ENCODE measurements around the gene WDR76.
"Not testable (repeated sequence)": the region's sequence is repeated elsewhere in the genome, so short reads cannot be mapped to it uniquely, and the experiment has no call there.

The WDR76 gene

DNA sequence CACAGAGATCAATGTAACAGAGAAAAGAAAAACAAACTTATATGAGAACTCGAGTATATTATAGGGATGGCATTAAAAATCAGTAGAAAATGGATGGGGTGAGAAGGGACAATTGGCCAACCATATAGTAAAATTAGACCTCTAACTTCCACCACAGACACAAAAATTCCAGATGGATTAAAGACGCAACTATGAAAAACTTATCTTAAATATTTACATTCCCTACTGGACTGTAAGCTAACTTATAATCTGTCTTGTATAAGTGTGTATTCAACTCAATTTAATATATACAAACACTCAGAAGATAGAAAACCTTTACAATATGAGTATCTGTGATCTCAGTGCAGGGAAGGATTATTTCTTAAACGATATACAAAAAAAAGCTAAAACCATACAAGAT is 5.3 kb upstream of the WDR76 start:
- Histone ChIP-seq H3K27me3 (ENCODE audit: control insufficient read depth in 2 of 2, insufficient read depth in 2 of 2, low read length in 2 of 2) (no peaks in the 10 kb centered on the region), H3K4me3 (ENCODE audit: low read length in 2 of 2) (no peak overlapping the region), H3K36me3 (ENCODE audit: control insufficient read depth in 2 of 2, insufficient read depth in 2 of 2, low read length in 2 of 2) (peaks cover 9 to 10% of the 10 kb centered on the region in 2 donors), H3K9ac (ENCODE audit: low read depth in 1 of 2, low read length in 2 of 2) (no peak overlapping the region), H3K9me3 (ENCODE audit: control insufficient read depth in 2 of 2, low read length in 2 of 2) (no peaks in the 10 kb centered on the region), H3K4me1 (ENCODE audit: control insufficient read depth in 2 of 2, insufficient read depth in 2 of 2, low read length in 2 of 2) (peaks cover 12 to 18% of the 10 kb centered on the region in 2 donors), H3K27ac (ENCODE audit: low read depth in 2 of 2, low read length in 2 of 2) (no peak overlapping the region)

DNA sequence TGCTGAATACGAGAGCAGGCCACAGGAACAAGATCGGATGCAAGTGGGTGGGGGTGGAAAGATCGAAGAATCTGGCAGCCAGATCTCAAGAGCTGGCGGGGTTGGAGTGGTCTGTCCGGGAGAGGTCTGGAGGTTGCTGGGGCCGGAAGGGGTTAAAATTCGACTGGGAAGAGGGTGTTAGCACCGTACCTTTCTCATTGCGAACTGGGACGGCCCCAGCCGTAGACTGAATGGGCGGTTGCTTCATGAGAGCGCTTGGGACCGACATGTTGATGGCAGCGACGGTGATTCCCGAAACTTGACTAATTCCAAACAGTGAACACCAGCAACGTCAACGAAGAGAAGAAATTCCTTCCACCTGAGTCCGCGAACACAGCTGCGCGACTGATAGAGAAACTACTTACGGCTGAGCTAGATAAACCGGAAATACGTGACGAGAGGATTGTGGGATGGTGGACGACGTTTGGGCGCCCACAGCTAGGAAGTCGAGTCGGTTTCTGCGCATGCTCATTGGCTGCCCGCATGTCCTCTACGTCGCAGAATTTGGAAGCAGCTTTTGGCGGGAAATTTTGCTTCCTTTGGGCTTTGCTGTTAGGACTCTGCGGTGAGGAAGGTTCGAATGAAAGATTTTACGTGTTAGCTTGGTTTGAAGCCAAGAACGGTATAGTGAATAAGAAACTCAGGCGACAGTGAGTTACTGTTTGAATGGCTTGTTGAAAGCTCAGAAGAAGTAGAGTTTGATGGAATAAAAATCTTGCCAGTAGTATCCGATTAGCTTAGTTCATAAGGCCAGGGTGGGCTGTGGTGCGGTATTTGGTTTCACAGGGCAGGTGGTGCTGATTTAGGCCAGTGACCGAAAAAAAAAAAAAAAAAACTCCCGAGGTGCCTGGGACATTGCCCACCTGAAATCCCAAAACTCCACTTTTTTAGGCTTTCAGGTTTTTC is 2.2 kb upstream of the WDR76 start, which contains the start of gene MFAP1:
MFAP1 (minus strand) TSS at position 389 of the 945 bp plus-strand sequence; CDS start at position 268, 121 bp downstream.
- H3K4me1 ChIP-seq (ENCODE audit: control insufficient read depth in 2 of 2, insufficient read depth in 2 of 2, low read length in 2 of 2): peaks cover 12 to 26% of the 10 kb centered on the region in 2 donors
- peak within 1 kb of the TSS; percentile 93 to 94 for H3K27ac ChIP-seq (ENCODE audit: low read depth in 2 of 2, low read length in 2 of 2)

GRCh38 chr15:43825305-43825704 is 1.5 kb upstream of the WDR76 start:
- not testable (repeated sequence) for H3K36me3 ChIP-seq (ENCODE audit: control insufficient read depth in 2 of 2, insufficient read depth in 2 of 2, low read length in 2 of 2); H3K9ac ChIP-seq (ENCODE audit: low read depth in 1 of 2, low read length in 2 of 2); H3K9me3 ChIP-seq (ENCODE audit: control insufficient read depth in 2 of 2, low read length in 2 of 2); H3K27me3 ChIP-seq (ENCODE audit: control insufficient read depth in 2 of 2, insufficient read depth in 2 of 2, low read length in 2 of 2); H3K27ac ChIP-seq (ENCODE audit: low read depth in 2 of 2, low read length in 2 of 2); H3K4me3 ChIP-seq (ENCODE audit: low read length in 2 of 2)
- peaks cover 12 to 26% of the 10 kb centered on the region in 2 donors for H3K4me1 ChIP-seq (ENCODE audit: control insufficient read depth in 2 of 2, insufficient read depth in 2 of 2, low read length in 2 of 2)

More for the DNA sequence above, 2.2 kb upstream of the WDR76 start, which contains the start of gene MFAP1:
- Histone ChIP-seq H3K9me3 (ENCODE audit: control insufficient read depth in 2 of 2, low read length in 2 of 2) (no peaks in the 10 kb centered on the region), H3K36me3 (ENCODE audit: control insufficient read depth in 2 of 2, insufficient read depth in 2 of 2, low read length in 2 of 2) (no peaks in the 10 kb centered on the region), H3K4me3 (ENCODE audit: low read length in 2 of 2) (peak within 1 kb of the TSS; percentile 90 to 100), H3K27me3 (ENCODE audit: control insufficient read depth in 2 of 2, insufficient read depth in 2 of 2, low read length in 2 of 2) (no peaks in the 10 kb centered on the region), H3K9ac (ENCODE audit: low read depth in 1 of 2, low read length in 2 of 2) (peak within 1 kb of the TSS; percentile 98)

DNA sequence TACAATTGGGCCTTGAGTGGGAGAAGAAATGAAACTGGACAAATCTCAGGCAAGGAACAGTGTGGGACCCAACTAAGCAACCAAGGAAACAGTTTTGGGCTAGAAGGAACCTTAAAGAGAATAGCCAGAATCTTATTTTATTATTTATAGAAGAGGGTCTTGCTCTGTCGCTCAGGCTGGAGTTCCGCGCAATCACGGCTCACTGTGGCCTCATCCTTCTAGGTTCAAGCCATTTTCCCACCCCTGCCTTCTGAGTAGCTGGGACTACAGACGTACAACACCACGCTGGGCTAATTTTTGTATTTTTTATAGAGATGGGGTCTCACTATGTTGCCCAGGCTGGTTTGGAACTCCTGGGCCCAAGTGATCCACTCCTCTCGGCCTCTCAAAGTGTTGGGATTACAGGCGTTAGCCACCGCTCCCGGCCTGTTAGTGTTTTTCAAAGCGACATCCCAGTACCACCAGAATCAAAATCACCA is 734 bp upstream of the WDR76 start:
- H3K4me1 ChIP-seq (ENCODE audit: control insufficient read depth in 2 of 2, insufficient read depth in 2 of 2, low read length in 2 of 2): peaks cover 12 to 26% of the 10 kb centered on the region in 2 donors
- peak overlapping the region in 1 of 2 donors; percentile 67 for H3K27ac ChIP-seq (ENCODE audit: low read depth in 2 of 2, low read length in 2 of 2)
- no peaks in the 10 kb centered on the region for H3K27me3 ChIP-seq (ENCODE audit: control insufficient read depth in 2 of 2, insufficient read depth in 2 of 2, low read length in 2 of 2)

GRCh38 chr15:43828061-43828657 is 1.4 kb downstream of the WDR76 start:
- no peak overlapping the region for H3K9ac ChIP-seq (ENCODE audit: low read depth in 1 of 2, low read length in 2 of 2)
- H3K27ac ChIP-seq (ENCODE audit: low read depth in 2 of 2, low read length in 2 of 2): no peak overlapping the region
- peak overlapping the region; percentile 16 to 82 for H3K4me3 ChIP-seq (ENCODE audit: low read length in 2 of 2)
- H3K4me1 ChIP-seq (ENCODE audit: control insufficient read depth in 2 of 2, insufficient read depth in 2 of 2, low read length in 2 of 2): peaks cover 12 to 22% of the 10 kb centered on the region in 2 donors
- no peaks in the 10 kb centered on the region for H3K36me3 ChIP-seq (ENCODE audit: control insufficient read depth in 2 of 2, insufficient read depth in 2 of 2, low read length in 2 of 2)
- no peaks in the 10 kb centered on the region for H3K9me3 ChIP-seq (ENCODE audit: control insufficient read depth in 2 of 2, low read length in 2 of 2)
- H3K27me3 ChIP-seq (ENCODE audit: control insufficient read depth in 2 of 2, insufficient read depth in 2 of 2, low read length in 2 of 2): no peaks in the 10 kb centered on the region

More for the DNA sequence above, 734 bp upstream of the WDR76 start:
- peak overlapping the region; percentile 82 to 83 for H3K4me3 ChIP-seq (ENCODE audit: low read length in 2 of 2)
- no peaks in the 10 kb centered on the region for H3K9me3 ChIP-seq (ENCODE audit: control insufficient read depth in 2 of 2, low read length in 2 of 2)
- H3K9ac ChIP-seq (ENCODE audit: low read depth in 1 of 2, low read length in 2 of 2): peak overlapping the region; percentile 32 to 51
- no peaks in the 10 kb centered on the region for H3K36me3 ChIP-seq (ENCODE audit: control insufficient read depth in 2 of 2, insufficient read depth in 2 of 2, low read length in 2 of 2)

GRCh38 chr15:43829951-43830540 is 3.2 kb downstream of the WDR76 start:
- peaks cover 5 to 13% of the 10 kb centered on the region in 2 donors for H3K4me1 ChIP-seq (ENCODE audit: control insufficient read depth in 2 of 2, insufficient read depth in 2 of 2, low read length in 2 of 2)
- H3K27me3 ChIP-seq (ENCODE audit: control insufficient read depth in 2 of 2, insufficient read depth in 2 of 2, low read length in 2 of 2); H3K27ac ChIP-seq (ENCODE audit: low read depth in 2 of 2, low read length in 2 of 2); H3K36me3 ChIP-seq (ENCODE audit: control insufficient read depth in 2 of 2, insufficient read depth in 2 of 2, low read length in 2 of 2); H3K4me3 ChIP-seq (ENCODE audit: low read length in 2 of 2); H3K9ac ChIP-seq (ENCODE audit: low read depth in 1 of 2, low read length in 2 of 2); H3K9me3 ChIP-seq (ENCODE audit: control insufficient read depth in 2 of 2, low read length in 2 of 2): not testable (repeated sequence)

DNA sequence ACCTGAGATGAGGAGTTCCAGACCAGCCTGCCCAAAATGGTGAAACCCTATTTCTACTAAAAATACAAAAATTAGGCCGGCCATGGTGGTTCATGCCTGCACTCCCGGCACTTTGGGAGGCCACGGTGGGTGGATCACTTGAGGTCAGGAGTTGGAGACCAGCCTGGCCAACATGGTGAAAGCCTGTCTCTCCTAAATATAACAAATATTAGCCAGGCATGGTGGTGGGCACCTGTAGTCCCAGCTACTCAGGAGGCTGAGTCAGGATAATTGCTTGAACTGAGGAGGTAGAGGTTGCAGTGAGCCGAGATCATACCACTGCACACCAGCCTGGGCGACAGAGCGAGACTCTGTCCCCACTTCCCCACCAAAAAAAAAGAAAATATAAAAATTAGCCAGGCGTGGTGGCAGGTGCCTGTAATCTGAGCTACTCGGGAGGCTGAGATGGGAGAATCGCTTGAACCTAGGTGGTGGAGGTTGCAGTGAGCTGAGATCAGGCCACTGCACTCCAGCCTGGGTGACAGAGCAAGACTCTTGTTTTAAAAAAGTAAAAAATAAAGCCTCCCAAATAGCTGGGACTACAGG is 4.0 kb downstream of the WDR76 start:
- H3K4me1 ChIP-seq (ENCODE audit: control insufficient read depth in 2 of 2, insufficient read depth in 2 of 2, low read length in 2 of 2): peaks cover 5 to 13% of the 10 kb centered on the region in 2 donors
- H3K36me3 ChIP-seq (ENCODE audit: control insufficient read depth in 2 of 2, insufficient read depth in 2 of 2, low read length in 2 of 2); H3K9me3 ChIP-seq (ENCODE audit: control insufficient read depth in 2 of 2, low read length in 2 of 2); H3K27ac ChIP-seq (ENCODE audit: low read depth in 2 of 2, low read length in 2 of 2); H3K27me3 ChIP-seq (ENCODE audit: control insufficient read depth in 2 of 2, insufficient read depth in 2 of 2, low read length in 2 of 2); H3K4me3 ChIP-seq (ENCODE audit: low read length in 2 of 2); H3K9ac ChIP-seq (ENCODE audit: low read depth in 1 of 2, low read length in 2 of 2): not testable (repeated sequence)

DNA sequence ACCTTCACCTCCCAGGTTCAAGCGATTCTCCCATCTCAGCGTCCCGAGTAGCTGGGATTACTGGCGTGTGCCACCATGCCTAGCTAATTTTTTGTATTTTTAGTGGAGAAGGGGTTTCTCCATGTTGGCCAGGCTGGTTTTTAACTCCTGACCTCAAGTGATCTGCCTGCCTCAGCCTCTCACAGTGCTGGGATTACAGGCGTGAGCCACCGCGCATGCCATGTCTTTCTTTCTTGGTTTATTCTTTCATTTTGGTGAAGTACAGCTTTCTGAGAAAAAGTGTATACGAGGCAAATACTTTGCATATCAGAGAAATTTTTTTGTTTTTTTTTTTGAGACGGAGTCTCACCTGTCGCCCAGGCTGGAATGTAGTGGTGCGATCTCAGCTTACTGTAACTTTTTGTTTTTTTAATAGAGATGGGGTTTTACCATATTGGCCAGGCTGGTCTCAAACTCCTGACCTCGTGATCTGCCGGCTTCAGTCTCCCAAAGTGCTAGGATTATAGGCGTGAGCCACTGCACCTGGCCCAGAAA is 4.8 kb downstream of the WDR76 start:
- not testable (repeated sequence) for H3K4me3 ChIP-seq (ENCODE audit: low read length in 2 of 2); H3K4me1 ChIP-seq (ENCODE audit: control insufficient read depth in 2 of 2, insufficient read depth in 2 of 2, low read length in 2 of 2); H3K9me3 ChIP-seq (ENCODE audit: control insufficient read depth in 2 of 2, low read length in 2 of 2); H3K9ac ChIP-seq (ENCODE audit: low read depth in 1 of 2, low read length in 2 of 2); H3K36me3 ChIP-seq (ENCODE audit: control insufficient read depth in 2 of 2, insufficient read depth in 2 of 2, low read length in 2 of 2); H3K27ac ChIP-seq (ENCODE audit: low read depth in 2 of 2, low read length in 2 of 2); H3K27me3 ChIP-seq (ENCODE audit: control insufficient read depth in 2 of 2, insufficient read depth in 2 of 2, low read length in 2 of 2)

- H3K4me3 ChIP-seq (ENCODE audit: low read length in 2 of 2); H3K9ac ChIP-seq (ENCODE audit: low read depth in 1 of 2, low read length in 2 of 2); H3K4me1 ChIP-seq (ENCODE audit: control insufficient read depth in 2 of 2, insufficient read depth in 2 of 2, low read length in 2 of 2); H3K27me3 ChIP-seq (ENCODE audit: control insufficient read depth in 2 of 2, insufficient read depth in 2 of 2, low read length in 2 of 2); H3K9me3 ChIP-seq (ENCODE audit: control insufficient read depth in 2 of 2, low read length in 2 of 2); H3K27ac ChIP-seq (ENCODE audit: low read depth in 2 of 2, low read length in 2 of 2); H3K36me3 ChIP-seq (ENCODE audit: control insufficient read depth in 2 of 2, insufficient read depth in 2 of 2, low read length in 2 of 2): not testable (repeated sequence)
These were observed 5.7 kb downstream of the WDR76 start for GRCh38 chr15:43832485-43832884.

All from mucosa of rectum (tissue), 2 donors.